Neural cell (in vitro differentiated cells): ENCODE data around the gene LMCD1.

Experiments used
- CTCF ChIP-seq: fragments of 450-650 bp; IDR thresholded peaks from 2 replicates; pipeline ENCODE4 v1.5.1; 2014; ENCODE audit warnings: antibody characterized with exemption, mild to moderate bottlenecking, moderate library complexity; ENCODE audit not compliant: poor library complexity, severe bottlenecking
- EP300 ChIP-seq: fragments of 450-650 bp; conservative IDR thresholded peaks from 2 replicates; pipeline ENCODE4 v1.6.1; 2014; ENCODE audit warnings: antibody characterized with exemption, mild to moderate bottlenecking, moderate library complexity; ENCODE audit not compliant: poor library complexity, severe bottlenecking
- MXI1 ChIP-seq: fragments of 450-650 bp; conservative IDR thresholded peaks from 2 replicates; pipeline ENCODE4 v1.6.1; 2014; ENCODE audit warnings: antibody characterized with exemption, mild to moderate bottlenecking; ENCODE audit not compliant: poor library complexity, severe bottlenecking
- REST ChIP-seq: IDR thresholded peaks from 2 replicates; pipeline ENCODE4 v1.6.1; 2012; ENCODE audit warnings: borderline replicate concordance
- SMC3 ChIP-seq: fragments of 450-650 bp; conservative IDR thresholded peaks from 2 replicates; pipeline ENCODE4 v1.6.1; 2014; ENCODE audit warnings: antibody characterized with exemption, mild to moderate bottlenecking, moderate library complexity; ENCODE audit not compliant: poor library complexity

- no peak for TF ChIP-seq EP300
- TF ChIP-seq CTCF = no peak
- no peak for TF ChIP-seq MXI1
- TF ChIP-seq SMC3 = no peak
- TF ChIP-seq REST = no peak
These were observed 19.3 kb downstream of the LMCD1 start for GRCh38 chr3:8520816-8521403.
